Measurements from ENCODE around the gene TUFT1.

DNA sequence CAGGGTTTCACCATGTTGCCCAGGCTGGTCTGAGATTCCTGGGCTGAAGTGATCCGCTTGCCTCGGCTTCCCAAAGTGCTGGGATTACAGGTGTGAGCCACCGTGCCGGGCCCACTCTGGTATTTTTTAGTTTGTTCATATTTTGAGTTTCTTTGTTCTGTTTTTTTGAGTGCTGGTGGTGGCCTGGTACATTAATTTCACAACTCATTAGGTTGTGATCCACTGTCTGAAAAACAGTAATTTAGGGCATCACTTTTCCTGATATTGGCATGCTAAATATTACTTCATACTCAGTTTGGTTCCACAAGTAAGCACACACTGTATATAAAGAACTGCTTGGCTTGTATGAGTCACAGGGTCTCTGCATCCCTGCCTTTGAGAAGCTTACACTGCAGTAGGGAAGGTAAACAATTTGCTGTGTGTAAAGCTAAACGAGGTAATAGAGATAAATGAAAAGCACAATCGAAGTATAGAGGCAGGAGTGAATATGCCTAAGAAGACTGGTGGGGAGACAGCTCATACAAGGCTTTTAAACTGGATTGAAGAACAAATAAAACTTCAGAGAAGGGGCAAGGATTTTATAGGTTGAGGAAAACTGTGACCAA, 79.5 kb downstream of the TUFT1 start:
- TF ChIP-seq FOXM1 (IDR thresholded peaks at IDR 0.05; ENCODE audit: borderline replicate concordance) (no peak), BHLHE40 (IDR thresholded peaks at IDR 0.05; ENCODE audit: borderline replicate concordance) (no peak), HDGF (IDR thresholded peaks at IDR 0.05; ENCODE audit: borderline replicate concordance) (no peak), ZNF384 (IDR thresholded peaks at IDR 0.05) (no peak), CTBP1 (IDR thresholded peaks at IDR 0.05; ENCODE audit: borderline replicate concordance) (no peak), LEF1 (IDR thresholded peaks at IDR 0.05; ENCODE audit: borderline replicate concordance) (no peak), NFRKB (IDR thresholded peaks at IDR 0.05) (no peak), ARNT (IDR thresholded peaks at IDR 0.05) (no peak)
- TF ChIP-seq, protein P1, sequence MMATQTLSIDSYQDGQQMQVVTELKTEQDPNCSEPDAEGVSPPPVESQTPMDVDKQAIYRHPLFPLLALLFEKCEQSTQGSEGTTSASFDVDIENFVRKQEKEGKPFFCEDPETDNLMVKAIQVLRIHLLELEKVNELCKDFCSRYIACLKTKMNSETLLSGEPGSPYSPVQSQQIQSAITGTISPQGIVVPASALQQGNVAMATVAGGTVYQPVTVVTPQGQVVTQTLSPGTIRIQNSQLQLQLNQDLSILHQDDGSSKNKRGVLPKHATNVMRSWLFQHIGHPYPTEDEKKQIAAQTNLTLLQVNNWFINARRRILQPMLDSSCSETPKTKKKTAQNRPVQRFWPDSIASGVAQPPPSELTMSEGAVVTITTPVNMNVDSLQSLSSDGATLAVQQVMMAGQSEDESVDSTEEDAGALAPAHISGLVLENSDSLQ (IDR thresholded peaks at IDR 0.05) = no peak
